SIG-M5 (cell line): ENCODE data around the gene RBM38.
"Not testable (repeated sequence)": the region's sequence is repeated elsewhere in the genome, so short reads cannot be mapped to it uniquely, and the experiment has no call there.

Experiments used
- DNase-seq: peaks from one replicate; lab custom pipeline; 2025; lab: John Stamatoyannopoulos, UW

Gene RBM38

GRCh38 chr20:57419479-57419878 is 28.3 kb downstream of the RBM38 start:
- not testable (repeated sequence) for DNase-seq

- no peak for DNase-seq
Measured at GRCh38 chr20:57420571-57421252, 29.5 kb downstream of the RBM38 start.

DNA sequence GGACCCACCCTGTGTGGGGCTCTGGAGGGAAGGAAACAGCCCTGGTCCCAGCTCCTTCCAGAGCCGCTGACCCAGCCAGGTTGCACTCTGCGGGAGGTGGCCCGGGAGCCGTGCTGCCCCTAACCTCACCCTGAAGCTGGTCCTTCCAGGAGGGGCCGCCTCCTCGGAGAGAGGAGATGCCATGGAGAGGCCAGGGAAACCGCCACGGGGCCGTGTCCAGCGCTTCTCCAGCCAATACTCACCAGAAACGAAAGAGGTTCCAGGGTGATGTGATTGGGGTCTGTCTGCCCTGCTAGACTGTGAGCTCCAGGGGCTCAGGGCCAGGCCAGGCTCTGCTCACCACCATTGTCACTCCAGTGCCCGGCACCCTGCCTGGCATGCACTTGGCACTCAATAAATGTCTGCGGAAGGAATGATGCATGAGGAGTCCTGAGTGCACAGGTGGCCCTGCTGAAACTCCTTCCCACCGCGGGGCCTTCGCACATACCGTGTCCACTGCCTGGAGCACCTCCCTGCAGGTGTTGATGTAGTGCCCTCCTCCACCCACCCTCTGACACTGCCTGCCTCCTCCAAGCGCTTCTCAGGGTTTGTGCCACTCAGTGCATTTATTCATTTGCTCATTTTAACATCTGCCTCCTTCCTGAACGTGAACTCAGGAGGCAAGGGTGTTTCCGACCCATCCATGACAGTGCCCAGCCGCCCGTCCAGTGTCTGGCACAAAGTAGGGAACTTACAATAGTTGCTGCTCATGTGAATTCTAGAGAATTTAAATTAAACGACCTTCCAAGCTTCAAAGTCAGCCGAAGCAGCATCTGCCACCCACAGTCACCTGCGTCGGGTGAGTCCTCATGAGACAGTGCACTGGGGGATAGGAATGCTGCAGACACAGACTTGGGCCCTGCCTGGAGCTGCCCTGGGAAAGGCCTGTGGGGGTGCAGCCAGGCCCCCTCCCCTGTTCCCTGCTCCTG is 30.3 kb downstream of the RBM38 start:
- no peak for DNase-seq

DNA sequence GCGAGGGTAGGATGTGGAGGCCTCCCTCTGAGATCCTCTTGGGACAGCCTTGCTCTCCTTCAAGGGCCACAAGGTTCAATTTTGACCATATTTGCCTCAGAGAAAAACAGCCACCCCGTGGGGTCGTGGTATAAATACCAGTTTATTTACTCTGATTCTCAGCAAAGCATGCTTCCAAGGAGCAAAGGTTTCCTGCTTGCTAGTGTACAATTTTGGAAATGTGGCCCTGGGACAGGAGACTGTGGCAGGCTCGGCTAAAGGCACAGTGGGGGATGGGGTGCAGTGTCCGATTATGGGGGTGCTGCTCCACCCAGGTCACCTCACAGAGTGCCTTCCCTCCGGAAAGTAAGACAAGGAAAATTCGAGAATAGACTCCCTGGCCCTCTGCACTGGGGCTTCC is 31.1 kb downstream of the RBM38 start:
- no peak for DNase-seq

DNA sequence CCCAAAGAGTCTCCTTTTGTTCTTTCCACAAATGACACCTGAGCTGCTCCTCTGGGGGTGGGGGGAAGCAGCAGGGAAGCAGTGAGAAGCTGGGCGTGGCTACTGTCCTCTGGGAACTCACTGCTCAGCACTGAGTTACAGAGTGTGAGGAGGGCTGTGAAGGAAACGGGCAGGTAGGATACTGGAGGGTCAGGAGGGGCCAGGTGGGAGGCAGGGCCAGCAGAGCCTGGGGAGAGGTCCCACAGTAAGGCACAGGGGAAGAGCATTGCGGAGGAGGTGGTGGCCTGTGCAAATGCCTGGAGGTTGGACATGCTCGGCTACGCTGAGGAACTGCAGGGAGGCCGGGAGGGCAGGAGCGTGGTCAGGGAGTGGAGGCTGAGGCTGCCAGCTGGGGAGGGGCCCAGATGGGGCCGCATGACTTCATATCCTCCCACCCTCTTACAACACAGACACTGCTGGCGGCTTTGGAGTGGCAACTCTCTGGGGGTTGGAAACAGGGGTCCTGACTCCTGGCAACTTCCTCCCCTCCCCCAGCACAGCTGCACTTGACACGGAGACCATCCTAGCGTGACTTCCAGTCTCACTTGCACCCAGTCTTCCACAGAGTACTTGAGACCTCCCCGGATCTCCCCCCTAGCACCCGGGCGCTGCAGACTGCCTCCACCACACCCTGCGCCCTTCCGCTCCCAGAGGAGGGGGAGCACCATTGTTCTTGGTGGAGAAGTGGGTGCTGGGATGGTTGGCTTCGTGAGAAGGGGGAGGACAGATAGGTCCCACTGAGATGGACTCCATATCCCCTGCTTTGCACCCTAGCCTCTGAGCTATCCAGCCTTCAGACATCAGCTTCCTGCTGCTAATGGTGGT is 34.2 kb downstream of the RBM38 start:
- DNase-seq: peak; percentile 35

DNA sequence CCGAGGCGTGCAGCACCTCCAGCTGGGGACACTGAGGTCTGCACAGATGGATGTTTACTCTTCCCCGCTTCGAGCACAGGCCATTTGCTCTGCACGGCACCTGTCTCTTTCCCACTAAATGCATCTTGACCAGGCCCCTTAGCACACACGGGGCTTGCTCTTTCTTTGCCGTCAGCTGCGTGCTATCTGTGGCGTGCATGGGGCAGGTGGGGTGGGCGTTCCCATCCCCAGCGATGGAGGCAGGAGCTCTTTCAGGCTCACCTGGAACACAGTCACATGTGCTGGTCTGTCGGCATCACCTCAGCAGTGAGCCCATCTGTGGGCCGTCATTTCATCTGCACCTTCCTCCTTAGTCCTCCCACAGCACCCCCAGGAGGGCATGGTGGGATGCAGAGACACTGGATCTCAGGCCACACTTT is 35.1 kb downstream of the RBM38 start:
- no peak for DNase-seq

- no peak for DNase-seq
Measured at GRCh38 chr20:57426831-57427230, 35.6 kb downstream of the RBM38 start.

DNA sequence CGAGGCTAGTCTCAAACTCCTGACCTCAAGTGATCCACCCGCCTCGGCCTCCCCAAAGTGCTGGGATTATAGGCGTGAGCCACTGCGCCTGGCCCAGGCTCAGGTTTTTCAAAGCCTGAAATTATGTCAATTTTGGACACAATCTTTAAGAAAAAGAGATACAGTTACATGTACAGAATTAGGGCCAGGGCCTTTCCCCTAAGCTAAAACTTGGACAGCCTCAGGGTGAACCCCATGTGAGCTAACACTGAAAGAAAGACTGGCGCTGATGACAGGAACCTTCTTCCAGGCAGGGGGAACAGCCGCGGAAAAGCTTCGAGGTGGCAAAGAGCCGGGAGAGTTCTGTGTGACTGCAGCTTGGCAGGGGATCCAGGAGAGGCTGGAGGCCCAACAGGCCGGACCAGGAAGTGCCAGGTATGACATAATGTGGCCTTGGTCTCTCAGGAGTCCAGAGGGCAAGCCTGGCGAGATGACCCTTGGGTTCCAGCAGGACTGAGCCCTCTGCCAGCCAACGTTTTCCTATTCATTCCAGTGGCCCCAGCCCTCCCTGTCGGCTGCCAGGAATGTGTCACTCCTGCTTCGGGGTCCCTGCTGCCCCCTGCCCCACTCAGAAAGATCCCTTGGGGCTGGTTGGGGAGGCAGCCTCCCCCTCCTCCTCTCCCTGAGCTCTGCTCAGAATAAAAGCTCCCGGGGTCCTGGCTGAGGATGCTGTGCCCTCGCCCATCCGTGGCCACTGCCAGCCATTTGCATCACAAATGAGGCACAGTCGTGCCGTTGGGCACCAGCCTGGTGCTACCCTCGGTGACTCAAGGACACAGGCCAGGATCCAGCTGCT is 37.3 kb downstream of the RBM38 start:
- no peak for DNase-seq

DNA sequence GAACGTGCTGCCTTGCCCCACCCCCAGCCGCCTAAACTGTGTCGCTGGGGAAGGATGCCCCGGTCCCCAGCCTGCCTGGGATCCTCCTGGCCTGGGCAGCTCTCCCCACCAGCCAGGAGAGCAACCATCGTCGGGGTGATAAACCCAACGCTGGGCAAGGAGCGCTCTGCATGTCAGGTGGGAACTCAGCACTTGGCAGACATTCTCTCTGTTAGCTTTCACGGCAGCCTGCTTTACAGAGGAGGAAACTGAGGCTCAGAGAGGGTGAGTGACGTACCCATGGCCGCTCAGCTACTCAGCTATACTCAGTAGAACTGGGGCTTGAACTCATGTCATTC is 37.9 kb downstream of the RBM38 start:
- no peak for DNase-seq

- DNase-seq: peak; percentile 70
Measured at GRCh38 chr20:57429580-57430200, 38.5 kb downstream of the RBM38 start.

DNA sequence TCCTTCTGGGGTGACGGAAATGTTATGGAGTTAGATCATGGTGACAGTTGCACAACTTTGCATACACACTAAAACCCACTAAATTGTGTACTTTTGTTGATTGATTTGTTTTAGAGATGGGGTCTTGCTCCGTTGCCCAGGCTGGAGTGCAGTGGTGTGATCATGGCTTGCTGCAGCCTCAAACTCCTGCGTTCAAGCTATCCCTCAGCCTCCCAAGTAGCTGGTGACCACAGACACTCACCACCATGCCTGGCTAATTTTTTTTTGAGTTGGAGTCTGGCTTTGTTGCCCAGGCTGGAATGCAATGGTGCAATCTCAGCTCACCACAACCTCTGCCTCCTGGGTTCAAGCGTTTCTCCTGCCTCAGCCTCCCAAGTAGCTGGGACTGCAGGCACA is 39.0 kb downstream of the RBM38 start:
- not testable (repeated sequence) for DNase-seq

GRCh38 chr20:57431539-57431835 is 40.3 kb downstream of the RBM38 start:
- no peak for DNase-seq

GRCh38 chr20:57432480-57432861 is 41.3 kb downstream of the RBM38 start:
- DNase-seq: no peak

GRCh38 chr20:57432862-57433491 is 41.8 kb downstream of the RBM38 start:
- peak; percentile 87 for DNase-seq

DNA sequence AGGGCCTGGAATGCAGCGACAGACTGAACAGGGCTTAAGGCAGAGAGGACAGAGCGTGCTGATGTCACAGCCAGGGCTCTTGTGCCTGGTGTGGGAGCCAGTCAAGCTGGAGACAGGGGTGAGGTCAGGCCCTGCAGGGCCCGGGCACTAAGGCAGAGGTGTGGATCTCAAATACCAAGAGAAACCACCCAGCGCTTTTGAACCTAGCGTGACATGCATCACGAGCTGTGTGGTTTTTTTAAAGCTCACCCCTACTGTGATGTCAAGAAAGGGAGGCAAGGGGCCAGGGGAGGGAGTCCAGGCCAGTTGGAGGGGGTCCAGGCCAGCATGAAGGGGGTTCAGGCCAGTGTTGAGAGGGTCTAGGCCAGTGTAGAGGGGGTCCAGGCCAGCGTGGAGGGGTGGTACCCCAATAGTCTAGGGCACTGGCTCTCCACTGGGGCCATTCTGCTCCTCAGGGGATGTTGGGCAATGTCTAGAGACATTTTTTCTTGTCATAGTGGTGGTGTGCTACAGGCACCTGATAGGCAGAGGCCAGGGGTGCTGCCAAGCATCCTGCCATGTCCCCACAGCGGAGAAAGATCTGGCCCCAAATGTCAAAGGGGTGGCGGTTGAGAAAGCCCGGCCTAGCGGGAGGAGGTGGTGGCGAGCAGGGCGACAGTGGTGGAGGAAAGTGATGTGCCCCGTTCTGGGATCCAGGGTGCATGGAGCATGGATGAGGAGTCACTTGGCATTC is 42.6 kb downstream of the RBM38 start:
- DNase-seq: no peak

DNA sequence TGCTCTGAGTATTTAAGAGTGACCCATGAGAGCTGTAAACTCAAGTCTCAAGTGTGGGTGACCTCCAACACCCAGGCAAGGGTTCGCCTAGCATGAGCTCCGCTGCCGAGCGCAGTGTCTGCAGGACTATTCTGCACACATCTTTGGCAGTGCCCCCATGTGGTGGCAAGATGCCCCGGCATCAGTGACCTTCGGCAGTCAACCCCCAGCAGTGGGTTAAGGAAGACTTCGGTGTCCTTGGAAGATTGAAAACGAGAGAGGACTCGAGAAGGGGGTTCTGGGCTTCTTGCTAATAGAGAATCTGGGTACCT is 43.1 kb downstream of the RBM38 start:
- no peak for DNase-seq

DNA sequence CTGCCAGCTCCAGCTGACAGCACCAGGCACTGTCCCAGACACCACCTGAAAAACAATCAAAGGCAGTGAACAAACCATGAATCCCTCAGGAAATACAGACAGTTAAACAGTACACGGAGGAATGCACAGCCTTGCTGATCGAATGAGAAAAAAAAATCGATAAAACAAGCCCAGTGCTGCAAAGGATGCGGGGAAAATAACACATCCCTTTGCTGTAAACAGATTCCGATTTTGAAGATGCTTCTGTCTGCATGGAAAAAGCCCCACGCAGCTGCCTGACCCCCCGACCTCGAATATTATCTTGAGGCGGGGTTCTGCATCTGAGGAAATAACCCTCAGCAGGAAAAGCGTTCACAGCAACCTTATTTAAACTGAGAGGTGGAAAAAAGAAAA is 43.9 kb downstream of the RBM38 start:
- no peak for DNase-seq

- peak; percentile 47 for DNase-seq
Measured at GRCh38 chr20:57435498-57436222, 44.5 kb downstream of the RBM38 start.

DNA sequence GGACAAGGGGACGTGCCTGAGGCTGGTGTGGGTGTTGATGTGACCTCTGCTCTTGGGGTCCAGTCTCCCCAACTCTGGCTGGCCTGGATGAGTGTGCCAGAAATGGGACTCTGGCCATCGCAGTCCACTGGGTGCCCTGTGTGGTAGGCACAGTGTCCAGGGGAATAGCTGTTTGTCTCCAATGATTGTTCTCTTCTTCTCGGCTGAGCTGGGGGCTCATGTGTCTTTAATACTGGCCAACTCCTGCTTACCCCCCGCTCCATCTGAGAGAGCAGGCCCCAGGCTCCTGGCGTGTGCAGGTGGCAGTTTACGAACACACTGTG is 45.0 kb downstream of the RBM38 start:
- DNase-seq: no peak

DNA sequence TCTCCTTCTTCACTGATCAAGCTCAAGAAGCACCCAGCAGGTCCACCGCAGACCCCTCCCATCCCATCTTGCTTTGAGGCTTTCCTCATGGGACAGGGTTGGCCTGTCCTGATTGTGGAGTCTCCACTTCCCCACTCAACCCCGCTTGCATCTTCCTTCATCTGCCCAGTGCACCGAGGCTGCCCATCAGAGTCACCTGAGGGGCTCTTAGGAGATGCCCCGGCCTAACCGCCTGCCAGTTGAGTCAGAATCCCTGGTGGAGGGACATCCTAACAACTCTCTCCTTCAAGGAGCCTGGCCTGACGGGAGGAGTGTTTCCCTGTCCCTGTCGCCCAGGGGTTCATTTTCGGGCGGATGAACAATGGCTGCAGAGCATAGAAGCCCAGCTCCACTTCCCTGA is 46.1 kb downstream of the RBM38 start:
- no peak for DNase-seq
